HEK293 (cell line): ENCODE measurements around the gene SPINK2.

Source experiments
- CTCF ChIA-PET: fragments of 350-600 bp; formaldehyde crosslinking; extraction: SDS; loops from one replicate; lab custom pipeline; 2021; ENCODE audit warnings: antibody characterized with exemption; lab: Yijun Ruan, JAX
- POLR2A ChIA-PET: fragments of 300-600 bp; formaldehyde crosslinking; extraction: SDS; loops from one replicate; lab custom pipeline; 2020; ENCODE audit warnings: antibody characterized with exemption, inconsistent platforms; lab: Yijun Ruan, JAX
- H3K27ac ChIP-seq: fragments of 200-500 bp; sonication (Bioruptor generic); 2 replicates; pipeline ENCODE4 v1.5.1; 2014; ENCODE audit warnings: low read depth, low read length, control low read depth, inconsistent platforms; ENCODE audit errors: extremely low read depth
- H3K36me3 ChIP-seq, 2 experiments: fragments of 200-500 bp in 1 of 2; sonication (Bioruptor generic) in 1 of 2; 1 replicate in 1 of 2; 2 replicates in 1 of 2; pipeline ENCODE4 v1.5.1; 2014 to 2017; ENCODE audit warnings: inconsistent platforms in 2 of 2, low read length in 2 of 2; ENCODE audit not compliant: control insufficient read depth in 2 of 2, insufficient read depth in 1 of 2
- H3K4me1 ChIP-seq: fragments of 200-500 bp; sonication (Bioruptor generic); 2 replicates; pipeline ENCODE4 v1.5.1; 2014; ENCODE audit warnings: mild to moderate bottlenecking, low read length, inconsistent platforms; ENCODE audit not compliant: control insufficient read depth, insufficient read depth
- H3K4me3 ChIP-seq: 2 replicates; pipeline ENCODE4 v1.5.1; 2011; ENCODE audit warnings: low read depth, mild to moderate bottlenecking, control low read depth, low read length, moderate library complexity
- H3K9me3 ChIP-seq: fragments of 200-500 bp; sonication (Bioruptor generic); 2 replicates; pipeline ENCODE4 v1.5.1; 2014; ENCODE audit warnings: low read depth, low read length, inconsistent platforms; ENCODE audit not compliant: control insufficient read depth, insufficient read depth
- ELK4 ChIP-seq: IDR thresholded peaks from 2 replicates; pipeline ENCODE4 v1.6.1; 2011; ENCODE audit warnings: mild to moderate bottlenecking, low read depth, low read length, borderline replicate concordance
- KLF1 ChIP-seq: fragments of 450-650 bp; formaldehyde crosslinking; IDR thresholded peaks from 2 replicates; pipeline ENCODE4 v1.5.1; 2016; ENCODE audit warnings: missing biosample characterization, missing genetic modification characterization
- PBX3 ChIP-seq: sonication (generic); formaldehyde crosslinking; IDR thresholded peaks from 2 replicates; pipeline ENCODE4 v1.8.1; 2022; ENCODE audit warnings: mild to moderate bottlenecking, moderate library complexity, missing genetic modification reagents
- ZIC2 ChIP-seq: fragments of 450-650 bp; formaldehyde crosslinking; IDR thresholded peaks from 2 replicates; pipeline ENCODE4 v1.5.1; 2016; ENCODE audit warnings: missing biosample characterization, missing genetic modification characterization
- ZNF174 ChIP-seq: fragments of 450-650 bp; formaldehyde crosslinking; IDR thresholded peaks from 2 replicates; pipeline ENCODE4 v1.5.0; 2017; ENCODE audit warnings: missing biosample characterization, mild to moderate bottlenecking, missing genetic modification characterization
- ZNF202 ChIP-seq: fragments of 450-650 bp; formaldehyde crosslinking; IDR thresholded peaks from 2 replicates; pipeline ENCODE4 v1.5.1; 2016; ENCODE audit warnings: missing biosample characterization, missing genetic modification characterization, borderline replicate concordance
- ZNF23 ChIP-seq: fragments of 450-650 bp; formaldehyde crosslinking; IDR thresholded peaks from 2 replicates; pipeline ENCODE4 v1.5.1; 2016; ENCODE audit warnings: missing biosample characterization, missing genetic modification characterization, borderline replicate concordance
- ZNF24 ChIP-seq: fragments of 450-650 bp; formaldehyde crosslinking; IDR thresholded peaks from 2 replicates; pipeline ENCODE4 v1.5.1; 2016; ENCODE audit warnings: missing biosample characterization, missing genetic modification characterization
- ZNF26 ChIP-seq: fragments of 450-650 bp; formaldehyde crosslinking; IDR thresholded peaks from 2 replicates; pipeline ENCODE4 v1.5.1; 2016; ENCODE audit warnings: missing biosample characterization, missing genetic modification characterization
- ZNF311 ChIP-seq: fragments of 450-650 bp; formaldehyde crosslinking; IDR thresholded peaks from 2 replicates; pipeline ENCODE4 v1.5.1; 2017; ENCODE audit warnings: missing biosample characterization, missing genetic modification characterization, borderline replicate concordance
- ZNF362 ChIP-seq: fragments of 450-650 bp; formaldehyde crosslinking; IDR thresholded peaks from 2 replicates; pipeline ENCODE4 v1.5.1; 2016; ENCODE audit warnings: missing biosample characterization, missing genetic modification characterization
- ZNF529 ChIP-seq: fragments of 450-650 bp; formaldehyde crosslinking; IDR thresholded peaks from 2 replicates; pipeline ENCODE4 v1.5.1; 2017; ENCODE audit warnings: missing genetic modification characterization, missing biosample characterization; ENCODE audit not compliant: insufficient replicate concordance
- ZNF548 ChIP-seq: fragments of 450-650 bp; formaldehyde crosslinking; IDR thresholded peaks from 2 replicates; pipeline ENCODE4 v1.5.1; 2016; ENCODE audit warnings: missing biosample characterization, missing genetic modification characterization
- ZNF670 ChIP-seq: fragments of 450-650 bp; formaldehyde crosslinking; IDR thresholded peaks from 2 replicates; pipeline ENCODE4 v1.5.1; 2016; ENCODE audit warnings: missing biosample characterization, missing genetic modification characterization, low read depth
- ZNF776 ChIP-seq: fragments of 450-650 bp; formaldehyde crosslinking; IDR thresholded peaks from 2 replicates; pipeline ENCODE4 v1.5.0; 2017; ENCODE audit warnings: missing biosample characterization, missing genetic modification characterization, borderline replicate concordance
- ZNF785 ChIP-seq: fragments of 450-650 bp; formaldehyde crosslinking; IDR thresholded peaks from 2 replicates; pipeline ENCODE4 v1.5.1; 2016; ENCODE audit warnings: missing biosample characterization, missing genetic modification characterization
- ZSCAN5A ChIP-seq: fragments of 450-650 bp; formaldehyde crosslinking; IDR thresholded peaks from 2 replicates; pipeline ENCODE4 v1.5.1; 2016; ENCODE audit warnings: missing biosample characterization, missing genetic modification characterization

The SPINK2 gene

GRCh38 chr4:56844802-56845580, 23.5 kb upstream of the SPINK2 start:
- CTCF ChIA-PET, result interaction anchor here (1.1 kb wide), 1 partner anchor 8 kb away, joined by 3 read pairs; no protein-coding TSS in a partner anchor
- H3K36me3 ChIP-seq, result no peaks in the 10 kb centered on the region

GRCh38 chr4:56843421-56843899, 22.0 kb upstream of the SPINK2 start:
- H3K36me3 ChIP-seq, result no peaks in the 10 kb centered on the region
- no peaks in the 10 kb centered on the region for H3K9me3 ChIP-seq
- TF ChIP-seq ZNF529 (tag by site-specific recombination) (no peak), ZNF202 (tag by site-specific recombination) (no peak), ZIC2 (0 out of 2 replicates have a peak, but pooled peaks have one; percentile 22)
- no peaks in the 10 kb centered on the region for H3K4me1 ChIP-seq
- no peak overlapping the region for H3K4me3 ChIP-seq
- H3K27ac ChIP-seq, result no peak overlapping the region
- ChIA-PET POLR2A (no interaction called here), CTCF (interaction anchor here (1.0 kb wide), 1 partner anchor 268 kb away, joined by 3 read pairs; no protein-coding TSS in a partner anchor)

More at GRCh38 chr4:56844802-56845580, 23.5 kb upstream of the SPINK2 start:
- no peak overlapping the region for H3K4me3 ChIP-seq
- TF ChIP-seq PBX3 (CRISPR knock-in tag), result no peak
- no peak for TF ChIP-seq ZNF362
- no peak for TF ChIP-seq ZNF24 (tag by site-specific recombination)
- no peak for TF ChIP-seq ZNF174 (tag by site-specific recombination)
- no peak for TF ChIP-seq ZSCAN5A (tag by site-specific recombination)
- no peak for TF ChIP-seq ZNF26
- no peak for TF ChIP-seq ELK4
- no peak for TF ChIP-seq ZNF670 (tag by site-specific recombination)
- TF ChIP-seq ZNF23, result no peak
- TF ChIP-seq ZNF311 (tag by site-specific recombination), result no peak
- no peak for TF ChIP-seq ZNF776 (tag by site-specific recombination)
- TF ChIP-seq ZNF785 (tag by site-specific recombination), result no peak
- TF ChIP-seq KLF1 (tag by site-specific recombination), result no peak
- no peak for TF ChIP-seq ZNF548
- TF ChIP-seq, all 188 proteins: peak for 0
- no peak overlapping the region for H3K27ac ChIP-seq
- no peaks in the 10 kb centered on the region for H3K9me3 ChIP-seq
- POLR2A ChIA-PET, result no interaction called here
- no peaks in the 10 kb centered on the region for H3K4me1 ChIP-seq
